Stimulated activated CD4-positive, alpha-beta T cell treated with anti-CD3 and anti-CD28 coated beads, TNF-alpha, amount 100 ng/mL, for 1 hour (primary cell): Measurements from ENCODE around the gene LZTR1.
A peak's percentile ranks its signal among the peaks of the same experiment; 100 is the strongest.

ENCODE experiments used
- DNase-seq, 3 donors: peaks; one replicate each; pipeline ENCODE4 v3.0.0-alpha.2; 2020; ENCODE audit warnings: low read depth in 3 of 3, low spot score in 1 of 3

LZTR1 gene

GRCh38 chr22:21014202-21014725 is 32.2 kb downstream of the LZTR1 start:
- DNase-seq: peak; percentile 42 to 66 (median 64)

GRCh38 chr22:21014726-21015465 is 32.8 kb downstream of the LZTR1 start, which contains the start of gene P2RX6:
Gene P2RX6 (plus strand): TSS chr22:21015165. CDS start chr22:21015175, 10 bp downstream.
- DNase-seq: no peak

GRCh38 chr22:21015466-21016006 is 33.4 kb downstream of the LZTR1 start:
- no peak for DNase-seq

GRCh38 chr22:21016644-21017420 is 34.7 kb downstream of the LZTR1 start:
- DNase-seq: no peak

GRCh38 chr22:21018314-21018713 is 36.2 kb downstream of the LZTR1 start:
- no peak for DNase-seq

DNA sequence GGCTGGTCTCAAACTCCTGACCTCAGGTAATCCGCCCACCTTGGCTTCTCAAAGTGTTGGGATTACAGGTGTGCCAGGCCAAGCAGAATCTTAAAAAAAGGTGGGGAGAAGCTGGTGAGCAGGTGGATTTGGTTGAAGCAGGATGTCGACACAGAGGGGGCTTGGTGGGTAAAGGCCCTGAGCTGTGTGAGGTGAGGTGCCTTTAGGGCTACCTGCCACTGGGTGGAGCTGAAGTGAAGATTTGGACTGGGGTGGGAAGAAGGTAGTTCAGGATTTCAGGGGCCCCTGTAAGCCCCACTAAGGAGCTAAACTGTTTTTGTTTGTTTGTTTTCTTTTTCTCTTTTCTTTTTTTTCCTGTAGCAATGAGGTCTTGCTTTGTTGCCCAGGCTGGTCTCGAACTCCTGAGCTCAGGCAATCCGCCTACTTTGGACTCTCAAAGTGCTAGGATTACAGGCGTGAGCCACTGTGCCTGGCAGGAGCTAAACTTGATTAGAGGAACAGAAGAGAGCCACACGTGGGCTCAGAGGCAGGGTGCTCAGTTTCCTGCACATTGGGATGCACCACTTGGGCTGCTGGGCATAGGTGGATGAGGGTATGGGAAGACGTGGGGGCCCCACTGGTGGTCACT is 38.8 kb downstream of the LZTR1 start:
- no peak for DNase-seq

DNA sequence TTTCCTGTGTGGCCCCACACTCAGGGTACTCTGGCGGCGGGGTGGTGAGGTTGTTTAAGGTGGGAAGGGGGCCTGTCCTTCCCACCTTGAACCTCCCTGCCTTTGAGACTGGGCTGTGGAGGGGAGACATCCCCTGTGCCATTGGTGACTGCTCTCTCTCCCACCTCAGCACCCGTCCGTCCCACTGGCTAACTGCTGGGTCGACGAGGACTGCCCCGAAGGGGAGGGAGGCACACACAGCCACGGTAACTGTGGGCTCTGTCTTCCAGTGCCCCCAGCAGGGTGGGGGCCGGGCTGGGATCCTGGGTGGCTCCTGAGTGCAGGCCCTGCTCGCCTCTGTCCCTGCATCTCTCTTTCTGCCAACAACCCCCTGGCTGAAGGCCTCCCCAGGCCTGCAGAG is 40.4 kb downstream of the LZTR1 start:
- no peak for DNase-seq

GRCh38 chr22:21022955-21023614 is 41.0 kb downstream of the LZTR1 start:
- no peak for DNase-seq

DNA sequence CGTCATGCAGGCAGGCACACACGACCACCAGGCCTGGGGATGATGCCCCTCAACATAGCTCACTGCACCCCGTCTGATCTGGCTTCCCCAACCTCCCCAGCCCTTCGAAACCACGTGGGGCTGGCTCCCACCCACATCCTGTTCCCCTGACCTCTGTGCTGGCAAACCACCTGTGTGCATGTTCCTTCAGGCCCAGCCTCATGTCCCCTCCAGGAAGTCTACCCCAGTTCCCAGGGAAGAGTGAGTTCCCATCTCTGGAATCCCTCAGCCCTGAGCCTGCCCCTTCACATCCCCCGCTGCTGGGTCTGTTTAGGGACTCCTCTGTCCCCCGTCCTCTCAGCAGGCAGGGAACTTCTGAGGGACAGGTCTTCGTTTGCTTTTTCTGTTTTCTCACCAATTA is 43.2 kb downstream of the LZTR1 start:
- DNase-seq: no peak

- no peak for DNase-seq
These were observed 44.0 kb downstream of the LZTR1 start for GRCh38 chr22:21025763-21026755.

- no peak for DNase-seq
These were observed 44.9 kb downstream of the LZTR1 start for GRCh38 chr22:21026783-21027692.

GRCh38 chr22:21028277-21029251 is 46.5 kb downstream of the LZTR1 start:
- DNase-seq: no peak

DNA sequence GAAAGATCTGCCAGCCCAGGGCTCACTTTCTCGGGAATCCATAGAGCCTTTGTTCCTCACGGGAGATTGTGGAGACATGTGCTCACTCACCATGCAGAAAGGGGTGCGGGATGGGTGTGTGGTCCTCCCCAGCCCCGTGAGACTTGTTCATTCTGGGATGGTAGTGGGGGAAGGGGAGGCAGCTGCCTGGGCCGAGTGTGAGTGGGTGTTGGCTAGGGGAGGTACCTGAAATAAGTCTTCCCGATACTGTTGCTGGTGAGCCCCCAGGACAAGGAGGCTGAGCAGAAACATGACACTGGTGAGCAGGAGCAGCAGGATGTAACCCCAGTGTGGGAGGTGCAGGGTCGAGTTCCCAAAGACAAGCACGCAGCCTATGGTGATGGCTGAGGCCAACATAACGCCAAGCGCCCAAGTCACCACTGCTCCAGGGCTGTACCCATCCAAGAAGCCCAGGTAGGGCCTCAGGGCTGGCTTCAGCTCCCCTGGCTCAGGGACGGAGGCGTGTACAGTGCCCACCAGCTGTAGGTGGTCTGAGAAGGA is 47.5 kb downstream of the LZTR1 start:
- no peak for DNase-seq

DNA sequence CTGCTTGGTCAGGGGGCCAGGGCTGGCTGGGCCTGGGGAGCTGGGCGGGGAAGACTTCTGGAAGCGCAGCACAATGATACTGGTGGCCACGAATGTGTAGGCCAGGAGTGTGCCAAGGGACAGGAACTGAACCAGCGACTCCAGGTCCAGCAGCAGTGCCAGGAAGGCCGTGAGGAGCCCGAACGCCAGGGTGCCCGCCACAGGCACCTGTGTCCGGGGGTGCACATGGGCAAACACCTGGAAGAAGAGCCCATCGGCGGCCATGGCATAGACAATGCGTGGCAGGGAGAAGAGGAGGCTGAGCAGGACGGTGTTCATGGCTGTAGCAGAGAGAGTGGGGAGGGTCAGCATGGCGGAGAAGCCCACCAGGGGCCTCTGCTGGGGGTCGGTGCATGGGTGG is 47.9 kb downstream of the LZTR1 start:
- DNase-seq: no peak

- no peak for DNase-seq
These were observed 48.8 kb downstream of the LZTR1 start for GRCh38 chr22:21030621-21031544.

- DNase-seq: no peak
These were observed 49.5 kb downstream of the LZTR1 start for GRCh38 chr22:21031545-21032036.
